Breast epithelium (tissue), 3 donors: ENCODE measurements around the gene NAV2.

ENCODE experiments used
- POLR2A ChIP-seq: fragments of 450-650 bp; IDR thresholded peaks from one replicate; pipeline ENCODE4 v1.6.1; 2016; ENCODE audit warnings: antibody characterized with exemption, mild to moderate bottlenecking, moderate library complexity
- TF ChIP-seq, protein P1 (sequence below), 3 donors: fragments of 450-650 bp; IDR thresholded peaks; one replicate each; pipeline ENCODE4 v1.5.1; 2016 to 2017; ENCODE audit warnings: antibody characterized with exemption in 3 of 3, mild to moderate bottlenecking in 3 of 3, moderate library complexity in 3 of 3

DNA sequence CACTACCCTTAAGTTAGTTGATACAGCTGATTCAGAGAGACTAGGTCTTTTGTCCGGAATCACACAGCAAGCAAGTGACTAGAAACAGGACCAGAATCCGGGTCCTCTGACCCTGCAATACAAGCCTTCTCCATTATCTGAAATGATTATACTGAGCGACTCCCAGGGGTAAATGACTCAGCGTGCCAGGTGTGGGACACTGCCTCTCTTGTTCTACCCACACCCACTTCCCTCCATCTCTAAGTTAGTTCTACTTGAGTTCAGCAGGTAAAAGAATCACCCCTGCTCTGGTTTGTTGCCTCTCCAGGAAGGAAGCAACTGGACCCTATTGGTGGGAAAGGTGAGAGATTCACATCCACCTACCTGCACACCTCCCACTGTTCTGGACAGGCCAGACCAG is 290.7 kb downstream of the NAV2 start:
- TF ChIP-seq, protein P1, sequence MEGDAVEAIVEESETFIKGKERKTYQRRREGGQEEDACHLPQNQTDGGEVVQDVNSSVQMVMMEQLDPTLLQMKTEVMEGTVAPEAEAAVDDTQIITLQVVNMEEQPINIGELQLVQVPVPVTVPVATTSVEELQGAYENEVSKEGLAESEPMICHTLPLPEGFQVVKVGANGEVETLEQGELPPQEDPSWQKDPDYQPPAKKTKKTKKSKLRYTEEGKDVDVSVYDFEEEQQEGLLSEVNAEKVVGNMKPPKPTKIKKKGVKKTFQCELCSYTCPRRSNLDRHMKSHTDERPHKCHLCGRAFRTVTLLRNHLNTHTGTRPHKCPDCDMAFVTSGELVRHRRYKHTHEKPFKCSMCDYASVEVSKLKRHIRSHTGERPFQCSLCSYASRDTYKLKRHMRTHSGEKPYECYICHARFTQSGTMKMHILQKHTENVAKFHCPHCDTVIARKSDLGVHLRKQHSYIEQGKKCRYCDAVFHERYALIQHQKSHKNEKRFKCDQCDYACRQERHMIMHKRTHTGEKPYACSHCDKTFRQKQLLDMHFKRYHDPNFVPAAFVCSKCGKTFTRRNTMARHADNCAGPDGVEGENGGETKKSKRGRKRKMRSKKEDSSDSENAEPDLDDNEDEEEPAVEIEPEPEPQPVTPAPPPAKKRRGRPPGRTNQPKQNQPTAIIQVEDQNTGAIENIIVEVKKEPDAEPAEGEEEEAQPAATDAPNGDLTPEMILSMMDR (IDR thresholded peaks at IDR 0.05), result no peak
- no peak for TF ChIP-seq POLR2A
